Hypothalamus (tissue), 51 donors: ENCODE results near the gene SCML2.
A peak's percentile ranks its signal among the peaks of the same experiment; 100 is the strongest.
"Not testable (repeated sequence)": the region's sequence is repeated elsewhere in the genome, so short reads cannot be mapped to it uniquely, and the experiment has no call there.

ENCODE experiments used
- DNase-seq, 51 donors: peaks; one replicate each; lab custom pipeline; 2025; lab: John Stamatoyannopoulos, UW

Gene SCML2

DNA sequence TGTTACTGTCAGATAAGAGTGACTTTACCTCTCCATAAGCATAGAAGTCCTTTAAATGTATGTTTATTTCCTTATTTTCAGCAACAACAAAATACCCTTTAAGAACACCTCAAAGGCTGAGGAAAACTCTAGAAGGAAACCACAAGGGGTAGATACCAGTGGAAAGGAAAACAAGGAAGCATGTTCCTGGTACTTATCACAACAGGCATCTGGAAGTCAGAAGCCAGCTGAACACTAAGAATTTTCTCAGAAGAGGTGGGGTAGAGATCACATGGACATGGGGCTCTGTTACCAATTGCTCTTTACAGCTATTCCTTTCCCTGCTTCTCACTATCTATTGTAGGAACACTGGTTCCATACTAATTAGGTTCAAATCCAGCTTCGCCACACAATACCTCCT lies 82.3 kb downstream of the SCML2 start:
- DNase-seq = no peak

DNA sequence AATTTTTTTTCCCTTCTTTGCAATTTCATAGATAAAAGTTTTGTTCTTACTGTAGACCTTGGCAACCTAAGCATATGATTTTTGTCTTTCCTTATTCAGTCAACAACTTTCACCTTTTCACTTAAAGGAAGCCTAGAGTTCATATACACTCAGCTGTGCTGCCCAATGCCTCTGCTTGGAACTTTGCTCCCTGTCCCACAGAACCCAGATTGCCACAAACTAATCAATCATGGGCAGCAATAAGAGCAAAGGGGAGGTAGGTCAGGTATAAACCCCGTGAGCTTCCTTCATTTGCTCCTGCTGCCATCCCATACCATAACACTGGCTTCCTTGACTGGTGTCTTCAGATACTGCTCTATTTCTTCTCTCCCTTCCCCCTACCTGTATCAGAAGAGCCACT lies 82.8 kb downstream of the SCML2 start:
- DNase-seq = no peak

DNA sequence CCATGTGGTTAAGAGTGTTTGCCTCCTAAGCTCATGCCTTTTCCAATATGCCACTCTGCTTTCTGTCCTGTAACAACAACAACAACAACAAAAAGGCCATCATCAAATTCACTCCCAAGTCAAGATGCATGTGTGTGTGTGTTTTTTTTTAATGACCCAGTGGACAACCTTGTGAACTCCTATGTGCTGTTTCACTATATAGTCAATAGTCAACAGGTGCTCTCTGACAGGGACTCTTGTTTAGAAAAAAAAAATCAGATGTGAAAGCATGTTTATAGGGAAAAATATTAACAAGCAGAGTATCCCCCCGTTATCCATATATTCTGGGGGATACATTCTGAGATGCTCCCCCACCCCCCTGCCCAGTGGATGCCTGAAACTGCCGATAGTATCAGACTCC lies 83.2 kb downstream of the SCML2 start:
- DNase-seq = no peak

DNA sequence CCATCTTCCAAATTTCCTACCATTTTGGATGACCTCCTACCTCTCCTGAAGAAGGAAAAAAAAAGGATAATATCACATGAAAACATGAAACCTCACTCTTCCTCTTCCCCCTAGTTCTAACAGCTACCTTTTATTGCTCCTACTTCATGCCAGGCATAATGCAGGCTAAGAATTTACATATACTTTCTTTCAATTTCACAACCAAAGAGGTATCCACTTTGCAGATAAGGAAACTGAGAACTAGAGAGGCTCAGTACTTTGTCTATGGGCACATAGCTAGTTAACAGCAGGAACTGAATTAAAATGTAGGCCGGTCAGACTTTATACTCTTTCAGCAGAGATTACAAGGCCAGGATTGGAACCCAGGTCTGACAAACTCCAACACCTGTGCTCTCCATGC lies 99.4 kb downstream of the SCML2 start:
- DNase-seq = no peak

GRCh38 chrX:18252644-18253359 lies 101.7 kb downstream of the SCML2 start:
- no peak for DNase-seq

DNA sequence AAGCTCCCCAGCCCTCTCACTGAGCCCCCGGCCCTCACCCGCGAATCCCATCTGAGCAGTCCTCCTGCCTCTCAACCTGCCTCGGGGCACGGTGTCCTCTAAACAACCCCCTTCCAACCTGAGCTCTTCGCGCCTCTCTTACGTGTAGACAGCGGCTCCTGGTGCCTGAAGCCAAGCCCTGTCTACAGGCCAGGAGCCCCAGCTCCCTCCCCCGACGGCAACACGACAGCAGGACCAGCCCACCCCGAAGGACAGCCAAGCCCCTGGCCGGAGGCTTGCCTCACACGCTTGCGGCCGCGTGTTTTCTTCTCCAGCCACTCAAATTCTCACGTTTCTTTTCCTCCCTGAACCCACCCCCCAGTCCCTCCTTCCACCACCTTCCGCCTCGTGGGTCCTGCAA lies 124.8 kb downstream of the SCML2 start:
- DNase-seq = not testable (repeated sequence)

GRCh38 chrX:18228069-18228468 lies 126.4 kb downstream of the SCML2 start:
- no peak for DNase-seq

DNA sequence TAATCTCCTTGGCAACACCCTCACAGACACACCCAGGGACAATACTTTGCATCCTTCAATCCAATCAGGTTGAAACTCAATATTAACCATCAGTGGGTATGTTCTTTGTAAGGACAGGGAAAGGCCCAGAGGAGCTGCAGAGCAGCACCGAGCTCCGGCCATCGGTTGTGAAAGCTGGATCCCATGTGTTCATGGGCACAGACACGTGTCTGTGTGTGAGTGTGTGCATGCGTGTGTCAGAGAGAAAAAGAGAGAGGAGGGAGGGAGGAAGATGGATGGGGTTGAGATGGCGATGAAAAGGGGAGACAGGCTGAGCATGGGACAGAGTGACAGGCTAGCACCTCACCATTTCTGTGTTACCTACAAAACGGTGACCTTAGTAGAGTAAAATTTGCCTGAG lies 127.0 kb downstream of the SCML2 start:
- no peak for DNase-seq

DNA sequence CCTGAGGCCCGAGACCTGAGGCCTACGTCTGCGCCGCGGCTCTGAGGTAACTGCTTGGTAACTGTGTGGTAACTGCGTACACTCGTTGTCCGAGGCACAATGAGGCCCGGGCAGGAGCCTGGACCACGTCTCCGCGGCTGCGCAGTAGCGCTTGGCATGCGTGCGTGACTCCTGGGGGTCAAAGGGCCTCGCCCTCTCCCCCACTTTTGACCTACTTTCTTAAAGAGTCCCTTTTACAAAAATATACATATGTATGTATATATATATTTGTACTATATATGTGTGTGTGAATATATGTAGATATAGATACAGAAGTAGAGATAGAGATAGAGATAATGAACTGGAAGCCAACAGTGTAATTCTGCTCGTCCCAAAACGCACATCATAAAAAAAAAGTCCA lies 133.7 kb downstream of the SCML2 start, which contains the start of gene BEND2:
BEND2 (minus strand) TSS at position 101 of the 400 bp plus-strand sequence. CDS start 136 bp downstream, outside the sequence.
- no peak for DNase-seq

DNA sequence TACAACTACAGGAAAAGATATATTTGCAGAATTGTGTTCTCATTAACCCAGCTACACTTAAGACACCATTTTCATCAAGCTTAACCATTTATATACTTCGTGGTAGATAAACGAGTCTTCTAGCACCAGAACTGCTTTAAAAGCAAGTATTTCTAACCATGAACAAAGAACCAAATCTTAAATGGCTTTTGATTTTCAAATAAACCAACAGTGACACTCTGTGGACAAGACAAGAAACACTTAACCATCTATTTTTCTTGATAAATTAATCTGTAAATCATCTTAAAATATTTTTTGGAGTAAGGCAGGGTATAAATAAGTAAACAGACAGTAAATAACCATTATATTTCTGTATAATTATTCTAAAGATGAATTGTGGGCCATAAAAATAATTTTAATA lies 144.0 kb downstream of the SCML2 start:
- DNase-seq = peak in 1 of 51 donors; percentile 9

GRCh38 chrX:18206657-18207056 lies 147.8 kb downstream of the SCML2 start:
- DNase-seq = no peak

DNA sequence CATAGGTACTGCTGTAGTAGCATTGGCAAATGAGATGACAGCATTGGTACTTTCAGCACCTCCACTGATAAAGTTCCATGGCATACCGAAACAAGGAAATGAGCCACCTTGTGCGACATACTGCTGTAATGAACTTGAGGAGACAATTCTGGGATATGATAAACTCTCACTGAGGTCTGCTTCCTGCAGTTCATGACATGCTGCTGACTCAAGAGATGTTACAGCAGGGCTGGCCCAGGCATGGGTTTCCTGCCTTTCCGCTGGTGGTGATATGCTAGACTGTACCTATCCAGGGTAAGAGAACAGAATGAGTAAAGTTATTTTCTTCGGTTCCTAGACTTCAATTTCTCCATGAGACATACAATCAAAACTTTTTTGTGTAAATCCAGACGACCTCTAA lies 150.9 kb downstream of the SCML2 start:
- no peak for DNase-seq

GRCh38 chrX:18194688-18195087 lies 159.8 kb downstream of the SCML2 start:
- DNase-seq = no peak
